Esophagus muscularis mucosa (tissue), 3 donors: ENCODE data around the gene ABCB8.

Source experiments
- CTCF ChIP-seq, 3 experiments: fragments of 200-600 bp in 2 of 3; fragments of 450-650 bp in 1 of 3; sonication (generic) in 2 of 3; IDR thresholded peaks; one replicate each; pipeline ENCODE4 v1.5.1; 2017 to 2019; ENCODE audit warnings: antibody characterized with exemption in 3 of 3, mild to moderate bottlenecking in 2 of 3, moderate library complexity in 1 of 3
- POLR2A ChIP-seq: fragments of 450-650 bp; IDR thresholded peaks from one replicate; pipeline ENCODE4 v1.6.1; 2017; ENCODE audit warnings: antibody characterized with exemption, moderate library complexity, mild to moderate bottlenecking, low read depth

DNA sequence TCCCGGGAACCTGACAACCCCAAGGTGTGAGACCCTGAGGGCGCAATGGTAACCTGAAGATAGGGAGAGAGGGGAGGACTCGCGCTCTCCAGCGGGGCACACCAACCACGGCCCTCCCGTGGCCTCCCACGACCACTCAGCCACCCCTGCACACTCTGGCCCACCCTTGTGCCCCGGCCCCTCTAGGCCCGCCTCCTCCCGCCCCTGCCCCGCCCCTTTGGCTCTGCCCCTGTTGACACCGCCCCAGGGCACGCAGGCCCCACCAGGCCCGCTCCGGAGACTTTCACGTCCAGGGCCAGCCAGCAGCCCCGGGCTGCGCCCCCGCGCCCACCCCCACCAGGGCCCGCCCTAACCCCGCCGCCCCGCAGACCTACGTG lies 14.9 kb upstream of the ABCB8 start:
- TF ChIP-seq CTCF (IDR thresholded peaks at IDR 0.05) (no peak), POLR2A (no peak)
